Heart left ventricle (tissue), 16 donors: ENCODE results near the gene COPB1. TPM values are rescaled to one million over a fixed set of nuclear protein-coding genes. Genes with fewer than 3 reads are reported as not detected.
A peak's percentile ranks its signal among the peaks of the same experiment; 100 is the strongest.

Experiments used
- ATAC-seq, 4 donors: fragments of 200-7000 bp; cut with Tn5 transposase; one replicate each; pipeline ENCODE4 v1.9.1; 2020 to 2022; ENCODE audit warnings: moderate library complexity in 4 of 4, mild to moderate bottlenecking in 3 of 4, moderate number of reproducible peaks in 1 of 4
- DNase-seq, 5 donors: peaks; one replicate each; pipeline ENCODE4 v3.0.0-alpha.2; 2020
- H3K27ac ChIP-seq, 12 donors: fragments of 200-600 bp; sonication (generic) in 4 of 12; one replicate each; pipeline versions ENCODE4 v1.5.0 to v1.8.0; 2016 to 2022; ENCODE audit warnings: mild to moderate bottlenecking in 2 of 12
- H3K27me3 ChIP-seq, 9 donors: fragments of 200-600 bp; sonication (generic) in 2 of 9; one replicate each; pipeline versions ENCODE4 v1.5.1 to v1.8.0; 2016 to 2022; ENCODE audit warnings: mild to moderate bottlenecking in 3 of 9
- H3K36me3 ChIP-seq, 9 donors: fragments of 200-600 bp; sonication (generic) in 2 of 9; one replicate each; pipeline versions ENCODE4 v1.5.0 to v1.8.0; 2018 to 2022; ENCODE audit warnings: mild to moderate bottlenecking in 2 of 9
- H3K4me1 ChIP-seq, 12 donors: fragments of 200-600 bp; sonication (generic) in 4 of 12; one replicate each; pipeline versions ENCODE4 v1.5.0 to v1.8.0; 2016 to 2022; ENCODE audit warnings: mild to moderate bottlenecking in 3 of 12
- H3K4me3 ChIP-seq, 12 donors: fragments of 200-600 bp; sonication (generic) in 4 of 12; one replicate each; pipeline versions ENCODE4 v1.5.0 to v1.8.0; 2017 to 2022; ENCODE audit warnings: mild to moderate bottlenecking in 9 of 12, moderate library complexity in 4 of 12
- H3K9me3 ChIP-seq, 12 donors: fragments of 200-600 bp; sonication (generic) in 4 of 12; one replicate each; pipeline versions ENCODE4 v1.5.0 to v1.8.0; 2016 to 2022; ENCODE audit warnings: mild to moderate bottlenecking in 1 of 12
- CTCF ChIP-seq, 12 donors: fragments of 200-600 bp; sonication (generic) in 4 of 12; IDR thresholded peaks; one replicate each; pipeline versions ENCODE4 v1.5.0 to v1.8.0; 2018 to 2022; ENCODE audit warnings: antibody characterized with exemption in 12 of 12, mild to moderate bottlenecking in 5 of 12
- POLR2A ChIP-seq, 2 donors: fragments of 450-650 bp; IDR thresholded peaks; one replicate each; pipeline ENCODE4 v1.6.1; 2017; ENCODE audit warnings: antibody characterized with exemption in 2 of 2, mild to moderate bottlenecking in 2 of 2, moderate library complexity in 2 of 2
- WGBS, 4 donors: extraction: QIAGEN DNeasy Blood & Tissue Kit in 2 of 4; methylation state at CpG; one replicate each; pipeline versions ENCODE4 v1.1.5 to v1.1.7; 2013 to 2018; 5-methylcytosine and 5-hydroxymethylcytosine counted together
- intact Hi-C, 10 donors: fragments of 100-400 bp; cut with DNase I; formaldehyde crosslinking; loops; one replicate each; pipeline versions ENCODE4 v1.11.1 to v1.14.2; 2022
- long read RNA-seq, 3 donors: library from polyadenylated mRNA; unstranded; transcript quantifications; one replicate each; pipeline ENCODE4 v2.0.0, GENCODE V29; 2020 to 2021
- polyA plus RNA-seq, 2 donors: library from polyadenylated mRNA; stranded (reverse); fragments of 200-250 nt; gene quantifications; one replicate each; pipeline ENCODE4 v1.2.3, GENCODE V29; 2013
- total RNA-seq, 9 donors: library from RNA; depleted of rRNA in 2 of 9; stranded (reverse); fragments of >200 nt in 2 of 9; fragmentation: NEBNext Ultra II Directional in 3 of 9; extraction: Animal tissue kit (Norgen Biotek cat#: 25700) in 3 of 9; gene quantifications; one replicate each; pipeline versions ENCODE4 v1.1.0 to v1.2.4, GENCODE V29; 2016 to 2023
- donor health status: ischemic (EF 13 %, LVEDD 7.1; RV severe dilation, severe dysfunction).
- donor health status: healthy with polysubstance abuse.
- donor health status: DM: no; HTN: yes; CAD: no.
- donor health status: DM: no; HTN: no; CAD: no.
- donor health status: ischemic (EF 25% LVEDD 6.9; RV normal size, moderate dysfunction).
- donor health status: ischemic (EF 25% LVEDD 5.7; RV mildly dilated, moderate dysfunction).
- donor health status: healthy.
- donor health status: DM: yes; HTN: yes; CAD: no.
- donor health status: ischemic (EF 35%, LVEDD 5.7; RV mildly dilated, moderate dysfunction).
- donor health status: nonischemic (EF 11% LVEDD 7.7; RV severe dilation, severe dysfunction).
- donor health status: DM: yes; HTN: yes; CAD: no.
- donor health status: PGD.
- donor health status: ischemic (EF 29% LVEDD 5.4; RV normal size, mild dysfunction).
- donor health status: nonischemic (EF 23%, LVEDD 6.1; RV moderate dilation, normal function).

COPB1 gene
- 10 to 100 TPM; 41.7 to 69.7 (median 51.3) TPM for total RNA-seq
- 10 to 100 TPM; 23.4 to 72.1 TPM for polyA plus RNA-seq
- long read RNA-seq, donor 1, transcript COPB1-202 (22 exons, 3,382 nt), result major isoform, 16 of 32 reads
- long read RNA-seq, donor 1, partial matches to known transcripts, result 10 of 32 reads
- long read RNA-seq, donor 1, other reads (novel, unspliced or antisense), result 5 of 32 reads
- long read RNA-seq, donor 2, transcript COPB1-201 (22 exons, 3,481 nt), result minor isoform, 5 of 163 reads
- long read RNA-seq, donor 2, transcript COPB1-202 (22 exons, 3,382 nt), result major isoform, 62 of 163 reads
- long read RNA-seq, donor 2, partial matches to known transcripts, result 60 of 163 reads
- long read RNA-seq, donor 2, other reads (novel, unspliced or antisense), result 36 of 163 reads
- long read RNA-seq, donor 3, transcript COPB1-202 (22 exons, 3,382 nt), result major isoform, 24 of 40 reads
- long read RNA-seq, donor 3, partial matches to known transcripts, result 6 of 40 reads
- long read RNA-seq, donor 3, other reads (novel, unspliced or antisense), result 9 of 40 reads

GRCh38 chr11:14499560-14500180, at the start of gene COPB1:
Gene COPB1, minus strand, starts transcription at chr11:14499811. Its CDS starts 883 bp downstream, at chr11:14498928.
- WGBS, 4 donors, result 0 to 1% (median 0%) methylated on average over 32 to 37 of the region's 37 CpGs
- peaks cover 4 to 64% (median 55%) of the 10 kb centered on the region in 9 donors for H3K36me3 ChIP-seq
- H3K27ac ChIP-seq, result peak within 1 kb of the TSS; percentile 72 to 95 (median 90)
- peak in 1 of 2 donors; percentile 84 for TF ChIP-seq POLR2A (IDR thresholded peaks at IDR 0.05)
- no peak for TF ChIP-seq CTCF (IDR thresholded peaks at IDR 0.05)
- ATAC-seq (peak; percentile 98 to 100 (median 99)), DNase-seq (peak; percentile 95)
- peak within 1 kb of the TSS; percentile 50 to 92 (median 78) for H3K4me3 ChIP-seq
- H3K9me3 ChIP-seq, result no peaks in the 10 kb centered on the region
- H3K27me3 ChIP-seq, result no peaks in the 10 kb centered on the region
- intact Hi-C loops, result loop anchor here in 1 of 10 donors (2.0 kb wide), 1 partner anchor 21 kb away; the partner anchor contains the start of gene PSMA1
- peaks cover 0 to 36% (median 24%) of the 10 kb centered on the region in 12 donors for H3K4me1 ChIP-seq

GRCh38 chr11:14547440-14547839, 47.8 kb upstream of the COPB1 start:
- H3K4me1 ChIP-seq, result peaks cover 0 to 18% (median 3%) of the 10 kb centered on the region in 12 donors
- H3K27me3 ChIP-seq, result no peaks in the 10 kb centered on the region
- ATAC-seq (no peak), DNase-seq (no peak)
- TF ChIP-seq POLR2A (IDR thresholded peaks at IDR 0.05), result no peak
- H3K36me3 ChIP-seq, result no peaks in the 10 kb centered on the region
- no peak overlapping the region for H3K4me3 ChIP-seq
- intact Hi-C loops, result loop anchor here in 3 of 10 donors (10.0 kb wide), 2 partner anchors 97 to 227 kb away; partner anchors contain the start of gene PDE3B (in 2 of the 3)
- no peaks in the 10 kb centered on the region for H3K9me3 ChIP-seq
- 74 to 90% (median 81%) methylated on average over 2 of the region's 2 CpGs for WGBS, 4 donors
- H3K27ac ChIP-seq, result no peak overlapping the region

- no peaks in the 10 kb centered on the region for H3K36me3 ChIP-seq
- DNase-seq (no peak), ATAC-seq (no peak)
- no peak for TF ChIP-seq POLR2A (IDR thresholded peaks at IDR 0.05)
- TF ChIP-seq CTCF (IDR thresholded peaks at IDR 0.05), result no peak
- no peaks in the 10 kb centered on the region for H3K9me3 ChIP-seq
- no peak overlapping the region for H3K4me3 ChIP-seq
- H3K27me3 ChIP-seq, result no peaks in the 10 kb centered on the region
- peaks cover 0 to 20% (median 6%) of the 10 kb centered on the region in 12 donors for H3K4me1 ChIP-seq
- H3K27ac ChIP-seq, result no peak overlapping the region
- intact Hi-C loops, result loop anchor here in 3 of 10 donors (10.0 kb wide), 2 partner anchors 98 to 228 kb away; partner anchors contain the start of gene PDE3B (in 2 of the 3)
Observed at GRCh38 chr11:14546672-14547071, 47.1 kb upstream of the COPB1 start.

GRCh38 chr11:14544611-14545010, 45.0 kb upstream of the COPB1 start:
- TF ChIP-seq CTCF (IDR thresholded peaks at IDR 0.05) (no peak), POLR2A (IDR thresholded peaks at IDR 0.05) (no peak)
- ATAC-seq (no peak), DNase-seq (no peak)
- Histone ChIP-seq H3K9me3 (no peaks in the 10 kb centered on the region), H3K27me3 (no peaks in the 10 kb centered on the region), H3K36me3 (no peaks in the 10 kb centered on the region), H3K4me3 (no peak overlapping the region), H3K4me1 (peaks cover 0 to 40% (median 17%) of the 10 kb centered on the region in 12 donors), H3K27ac (no peak overlapping the region)
- 69 to 78% (median 74%) methylated on average over 3 of the region's 3 CpGs for WGBS, 4 donors
- intact Hi-C loops, result loop anchor here in 7 of 10 donors (5.0 to 10.0 kb wide), 6 partner anchors 38 to 348 kb away; partner anchors contain the start of genes PDE3B (in 3 of the 7) and CYP2R1 (in 1 of the 7)
